ENCODE data around the gene DICER1. TPM values are rescaled to one million over a fixed set of nuclear protein-coding genes. Genes with fewer than 3 reads are reported as not detected.

The DICER1 gene
- total and polyA plus RNA-seq, 7 donors = 7.2 to 41.5 (median 30.7) TPM

- Histone ChIP-seq H3K4me3 (no peak overlapping the region), H3K36me3 (ENCODE audit: insufficient read depth in 1 of 2, low read depth in 1 of 2) (no peaks in the 10 kb centered on the region), H3K9me3 (no peaks in the 10 kb centered on the region), H3K27ac (no peak overlapping the region), H3K4me1 (no peaks in the 10 kb centered on the region), H3K27me3 (ENCODE audit: insufficient read depth in 3 of 3, low read length in 2 of 3) (peaks cover 0 to 2% (median 0%) of the 10 kb centered on the region in 3 donors)
- TF ChIP-seq, protein P1, sequence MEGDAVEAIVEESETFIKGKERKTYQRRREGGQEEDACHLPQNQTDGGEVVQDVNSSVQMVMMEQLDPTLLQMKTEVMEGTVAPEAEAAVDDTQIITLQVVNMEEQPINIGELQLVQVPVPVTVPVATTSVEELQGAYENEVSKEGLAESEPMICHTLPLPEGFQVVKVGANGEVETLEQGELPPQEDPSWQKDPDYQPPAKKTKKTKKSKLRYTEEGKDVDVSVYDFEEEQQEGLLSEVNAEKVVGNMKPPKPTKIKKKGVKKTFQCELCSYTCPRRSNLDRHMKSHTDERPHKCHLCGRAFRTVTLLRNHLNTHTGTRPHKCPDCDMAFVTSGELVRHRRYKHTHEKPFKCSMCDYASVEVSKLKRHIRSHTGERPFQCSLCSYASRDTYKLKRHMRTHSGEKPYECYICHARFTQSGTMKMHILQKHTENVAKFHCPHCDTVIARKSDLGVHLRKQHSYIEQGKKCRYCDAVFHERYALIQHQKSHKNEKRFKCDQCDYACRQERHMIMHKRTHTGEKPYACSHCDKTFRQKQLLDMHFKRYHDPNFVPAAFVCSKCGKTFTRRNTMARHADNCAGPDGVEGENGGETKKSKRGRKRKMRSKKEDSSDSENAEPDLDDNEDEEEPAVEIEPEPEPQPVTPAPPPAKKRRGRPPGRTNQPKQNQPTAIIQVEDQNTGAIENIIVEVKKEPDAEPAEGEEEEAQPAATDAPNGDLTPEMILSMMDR (IDR thresholded peaks at IDR 0.05) = no peak
- ATAC-seq (no peak), DNase-seq (no peak)
- intact Hi-C loops (cut with DNase I) = no loop called here
- WGBS, 3 donors = 81 to 88% (median 84%) methylated on average over 16 to 17 of the region's 17 CpGs
Measured at GRCh38 chr14:95044463-95045105, 112.7 kb downstream of the DICER1 start.

- TF ChIP-seq, protein P1 (IDR thresholded peaks at IDR 0.05) = no peak
- Histone ChIP-seq H3K36me3 (ENCODE audit: insufficient read depth in 1 of 2, low read depth in 1 of 2) (no peaks in the 10 kb centered on the region), H3K27me3 (ENCODE audit: insufficient read depth in 3 of 3, low read length in 2 of 3) (peaks cover 0 to 4% (median 0%) of the 10 kb centered on the region in 3 donors), H3K4me1 (no peaks in the 10 kb centered on the region), H3K27ac (no peak overlapping the region), H3K4me3 (no peak overlapping the region), H3K9me3 (no peaks in the 10 kb centered on the region)
- 85 to 90% (median 87%) methylated on average over 17 of the region's 17 CpGs for WGBS, 3 donors
- DNase-seq (no peak), ATAC-seq (no peak)
- intact Hi-C loops (cut with DNase I) = no loop called here
Measured at GRCh38 chr14:95043732-95044462, 113.4 kb downstream of the DICER1 start.

GRCh38 chr14:95043314-95043713 is 114.0 kb downstream of the DICER1 start:
- H3K27ac ChIP-seq = no peak overlapping the region
- H3K9me3 ChIP-seq = no peaks in the 10 kb centered on the region
- H3K27me3 ChIP-seq (ENCODE audit: insufficient read depth in 3 of 3, low read length in 2 of 3) = peaks cover 0 to 6% (median 0%) of the 10 kb centered on the region in 3 donors
- TF ChIP-seq, protein P1 (IDR thresholded peaks at IDR 0.05) = no peak
- no peaks in the 10 kb centered on the region for H3K4me1 ChIP-seq
- intact Hi-C loops (cut with DNase I) = no loop called here
- H3K4me3 ChIP-seq = no peak overlapping the region
- no peaks in the 10 kb centered on the region for H3K36me3 ChIP-seq (ENCODE audit: insufficient read depth in 1 of 2, low read depth in 1 of 2)
- DNase-seq = no peak
- 89 to 93% (median 91%) methylated on average over 6 of the region's 6 CpGs for WGBS, 3 donors
- no peak for ATAC-seq

DNA sequence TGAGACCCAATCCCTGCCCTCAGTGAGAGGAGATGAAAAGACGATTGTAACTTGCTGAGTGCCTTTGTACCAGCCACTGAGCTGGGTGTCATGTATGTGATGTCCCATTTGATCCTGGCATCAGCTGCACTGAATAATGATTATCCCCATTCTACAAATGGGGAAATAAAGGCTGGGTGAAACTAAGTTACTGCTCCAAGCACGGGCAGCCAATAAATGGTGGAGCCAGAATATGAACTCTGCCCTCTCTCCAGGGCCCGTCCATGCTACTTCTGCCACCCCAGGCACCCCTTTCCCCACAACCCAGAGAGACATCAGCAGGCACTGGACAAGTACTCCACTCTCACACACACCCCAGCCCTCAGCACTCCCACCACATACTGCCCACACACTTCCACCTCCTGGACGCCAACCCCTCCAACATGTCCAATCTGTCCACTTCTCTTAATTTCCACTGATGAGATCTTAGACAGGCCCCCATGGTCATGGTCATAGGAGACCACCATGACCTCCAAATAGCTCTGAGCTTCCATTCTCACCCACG is 115.8 kb downstream of the DICER1 start:
- intact Hi-C loops (cut with DNase I) = no loop called here
- Histone ChIP-seq H3K4me1 (no peaks in the 10 kb centered on the region), H3K9me3 (no peaks in the 10 kb centered on the region), H3K27ac (no peak overlapping the region), H3K27me3 (ENCODE audit: insufficient read depth in 3 of 3, low read length in 2 of 3) (peaks cover 0 to 6% (median 0%) of the 10 kb centered on the region in 3 donors), H3K4me3 (no peak overlapping the region), H3K36me3 (ENCODE audit: insufficient read depth in 1 of 2, low read depth in 1 of 2) (no peaks in the 10 kb centered on the region)
- DNase-seq (no peak), ATAC-seq (no peak)
- WGBS, 3 donors = 83 to 90% (median 87%) methylated on average over 5 of the region's 5 CpGs
- TF ChIP-seq, protein P1 (IDR thresholded peaks at IDR 0.05) = no peak

Measured in psoas muscle (tissue), 8 donors.